Measurements from ENCODE around the gene UBE2E3.

Gene UBE2E3

DNA sequence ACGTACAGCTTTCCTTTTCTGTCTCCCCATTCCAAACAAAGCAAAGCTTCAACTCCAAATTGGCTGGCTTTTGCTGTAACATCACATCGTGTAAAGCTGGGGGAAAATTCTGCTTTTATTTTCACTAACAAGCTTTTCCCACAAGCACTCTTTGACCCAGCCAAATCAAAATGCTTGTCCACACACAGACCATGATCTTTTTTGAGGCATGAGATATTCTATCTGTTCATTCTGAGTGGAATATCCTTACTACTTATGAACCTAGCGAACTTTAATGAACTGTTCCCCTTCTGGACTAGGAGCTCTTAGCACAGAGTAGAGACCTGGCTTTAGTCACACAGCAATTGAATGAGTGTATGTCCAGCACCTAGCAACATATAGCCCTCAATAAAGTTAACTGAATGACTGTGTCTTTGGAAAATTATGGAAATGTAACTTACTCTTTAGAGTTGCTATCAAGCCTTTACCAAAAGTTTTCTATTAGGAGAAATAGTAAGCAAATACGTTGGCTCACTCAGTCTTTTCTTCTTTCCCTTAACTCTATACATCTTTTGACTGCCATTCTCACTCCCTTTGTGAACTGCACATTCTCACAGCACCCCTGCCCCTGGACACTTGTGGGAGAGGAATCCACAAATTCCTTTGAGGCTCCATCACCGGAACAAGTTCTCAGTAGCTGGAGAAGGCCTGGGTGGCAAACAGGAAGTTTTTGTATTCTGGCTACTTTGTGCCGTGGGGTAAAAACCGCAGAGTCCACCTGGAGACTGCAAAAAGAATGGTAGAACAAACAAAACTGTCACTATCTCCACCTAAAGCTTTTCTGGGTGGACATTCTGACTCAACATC is 1.3 kb upstream of the UBE2E3 start:
- Histone ChIP-seq H3K4me3 (ENCODE audit: low read depth, low read length, poor library complexity, severe bottlenecking) (peak overlapping the region; percentile 66), H4K20me1 (ENCODE audit: insufficient read depth, low read length) (no peaks in the 10 kb centered on the region), H3K27me3 (ENCODE audit: insufficient read depth, low read length) (no peaks in the 10 kb centered on the region), H3K36me3 (ENCODE audit: insufficient read depth, low read length) (peaks cover 13% of the 10 kb centered on the region; the same call in 1 of the 2 replicates), H3K4me2 (ENCODE audit: low read length) (peak overlapping the region; percentile 70), H3K9ac (ENCODE audit: low read length) (peak overlapping the region; percentile 70; the same call in 1 of the 2 replicates), H3K79me2 (ENCODE audit: insufficient read depth, low read length) (no peaks in the 10 kb centered on the region), H3K9me3 (ENCODE audit: low read length) (no peaks in the 10 kb centered on the region), H3K4me1 (ENCODE audit: insufficient read depth, low read length, severe bottlenecking) (peaks cover 37% of the 10 kb centered on the region), H3K27ac (ENCODE audit: low read depth, low read length, poor library complexity, severe bottlenecking) (no peak overlapping the region), H2AFZ (ENCODE audit: low read length) (peak overlapping the region; percentile 29; the same call in 1 of the 2 replicates), H3K9me2 (ENCODE audit: low read depth, low read length) (no peaks in the 10 kb centered on the region), H3F3A (ENCODE audit: insufficient read depth, low read length) (peaks cover 15% of the 10 kb centered on the region; the same call in 1 of the 2 replicates)
- TF ChIP-seq EZH2 (IDR thresholded peaks at IDR 0.05; ENCODE audit: borderline replicate concordance, low read length), result no peak
- TF ChIP-seq CTCF (IDR thresholded peaks at IDR 0.05; ENCODE audit: low read length), result no peak

- Histone ChIP-seq H3K36me3 (ENCODE audit: insufficient read depth, low read length) (peaks cover 18% of the 10 kb centered on the region; the same call in 1 of the 2 replicates), H3K9ac (ENCODE audit: low read length) (peak overlapping the region; percentile 70), H3K9me3 (ENCODE audit: low read length) (no peaks in the 10 kb centered on the region), H4K20me1 (ENCODE audit: insufficient read depth, low read length) (no peaks in the 10 kb centered on the region), H3F3A (ENCODE audit: insufficient read depth, low read length) (peaks cover 15% of the 10 kb centered on the region; the same call in 1 of the 2 replicates), H3K4me2 (ENCODE audit: low read length) (peak overlapping the region; percentile 70), H2AFZ (ENCODE audit: low read length) (peak overlapping the region; percentile 29; the same call in 1 of the 2 replicates), H3K4me3 (ENCODE audit: low read depth, low read length, poor library complexity, severe bottlenecking) (peak overlapping the region; percentile 66), H3K4me1 (ENCODE audit: insufficient read depth, low read length, severe bottlenecking) (peaks cover 43% of the 10 kb centered on the region), H3K9me2 (ENCODE audit: low read depth, low read length) (no peaks in the 10 kb centered on the region), H3K27me3 (ENCODE audit: insufficient read depth, low read length) (no peaks in the 10 kb centered on the region), H3K79me2 (ENCODE audit: insufficient read depth, low read length) (no peaks in the 10 kb centered on the region), H3K27ac (ENCODE audit: low read depth, low read length, poor library complexity, severe bottlenecking) (no peak overlapping the region)
- no peak for TF ChIP-seq CTCF (IDR thresholded peaks at IDR 0.05; ENCODE audit: low read length)
- no peak for TF ChIP-seq EZH2 (IDR thresholded peaks at IDR 0.05; ENCODE audit: borderline replicate concordance, low read length)
Observed at GRCh38 chr2:180979749-180980105, 678 bp upstream of the UBE2E3 start.

GRCh38 chr2:180980943-180981911 is 822 bp downstream of the UBE2E3 start:
- Histone ChIP-seq H3K4me2 (ENCODE audit: low read length) (peak overlapping the region; percentile 99), H3K4me3 (ENCODE audit: low read depth, low read length, poor library complexity, severe bottlenecking) (peak overlapping the region; percentile 91), H4K20me1 (ENCODE audit: insufficient read depth, low read length) (no peaks in the 10 kb centered on the region), H3K27ac (ENCODE audit: low read depth, low read length, poor library complexity, severe bottlenecking) (no peak overlapping the region), H3K9me3 (ENCODE audit: low read length) (no peaks in the 10 kb centered on the region), H2AFZ (ENCODE audit: low read length) (no peak overlapping the region), H3K9me2 (ENCODE audit: low read depth, low read length) (no peaks in the 10 kb centered on the region), H3K36me3 (ENCODE audit: insufficient read depth, low read length) (peaks cover 22% of the 10 kb centered on the region; the same call in 1 of the 2 replicates), H3K27me3 (ENCODE audit: insufficient read depth, low read length) (no peaks in the 10 kb centered on the region), H3K4me1 (ENCODE audit: insufficient read depth, low read length, severe bottlenecking) (peaks cover 55% of the 10 kb centered on the region), H3F3A (ENCODE audit: insufficient read depth, low read length) (peaks cover 15% of the 10 kb centered on the region; the same call in 1 of the 2 replicates), H3K9ac (ENCODE audit: low read length) (peak overlapping the region; percentile 82), H3K79me2 (ENCODE audit: insufficient read depth, low read length) (peaks cover 8% of the 10 kb centered on the region; the same call in 1 of the 2 replicates)
- TF ChIP-seq EZH2 (IDR thresholded peaks at IDR 0.05; ENCODE audit: borderline replicate concordance, low read length) (no peak), CTCF (IDR thresholded peaks at IDR 0.05; ENCODE audit: low read length) (no peak)
